K562 (cell line): ENCODE measurements around the gene DSG2. TPM values are rescaled to one million over a fixed set of nuclear protein-coding genes. Genes with fewer than 3 reads are reported as not detected.

Experiments used
- ATAC-seq: fragments of 200-7000 bp; cut with Tn5 transposase; 3 replicates; pipeline ENCODE4 v1.9.1; 2020; ENCODE audit warnings: moderate library complexity
- BruUV-seq: library from RNA; stranded (reverse); fragments of 400-500 nt; replicated peaks from 2 replicates; lab custom pipeline; 2021; lab: Mats Ljungman, UMichigan
- CTCF ChIA-PET: fragments of 300-600 bp; formaldehyde crosslinking; extraction: SDS; loops from one replicate; lab custom pipeline; 2021; ENCODE audit warnings: low intra/inter-chr PET ratio; lab: Yijun Ruan, JAX
- POLR2A ChIA-PET: fragments of 300-600, 350-650 bp; sonication (Branson Sonifier 250); formaldehyde crosslinking; extraction: SDS; loops from one replicate; lab custom pipeline; 2021; ENCODE audit warnings: antibody characterized with exemption, inconsistent platforms; lab: Yijun Ruan, JAX
- DNase-seq, 4 experiments: peaks; one replicate each; pipeline versions ENCODE4 v3.0.0 to v3.0.0-alpha.2; 2011 to 2018; ENCODE audit warnings: low spot score in 3 of 4, mixed read lengths in 3 of 4; ENCODE audit errors: extremely low read depth in 1 of 4
- FAIRE-seq: peaks from 2 replicates; lab custom pipeline; 2011; peaks lifted over from hg19 to GRCh38; lab: Jason Lieb, UNC
- H2AFZ ChIP-seq: 2 replicates; pipeline ENCODE4 v1.6.0; 2011; ENCODE audit warnings: low read depth, low read length, control low read depth, inconsistent platforms
- H3K27ac ChIP-seq: fragments of 200-600 bp; 3 replicates; pipeline ENCODE4 v1.8.0; 2011; ENCODE audit warnings: low read depth, mild to moderate bottlenecking, control low read depth, inconsistent platforms, low read length, moderate library complexity, mixed read lengths; ENCODE audit errors: extremely low read depth
- H3K27me3 ChIP-seq, 2 experiments: fragments of 300-600 bp in 1 of 2; 2 replicates in 1 of 2; 3 replicates in 1 of 2; pipeline versions ENCODE4 v1.6.0 to v1.8.0; 2011; ENCODE audit warnings: inconsistent platforms in 2 of 2, low read length in 2 of 2, mild to moderate bottlenecking in 1 of 2, mixed read lengths in 1 of 2, moderate library complexity in 1 of 2; ENCODE audit not compliant: control insufficient read depth in 2 of 2, insufficient read depth in 2 of 2
- H3K36me3 ChIP-seq: fragments of 300-600 bp; 3 replicates; pipeline ENCODE4 v1.8.0; 2011; ENCODE audit warnings: mild to moderate bottlenecking, low read length, inconsistent platforms; ENCODE audit not compliant: control insufficient read depth, insufficient read depth
- H3K4me1 ChIP-seq, 2 experiments: fragments of 200-600 bp in 1 of 2; replicated peaks in 1 of 2; 2 replicates in 1 of 2; 3 replicates in 1 of 2; pipeline versions ENCODE4 v1.5.1 to v1.8.0; 2011; ENCODE audit warnings: inconsistent platforms in 2 of 2, low read length in 2 of 2, mild to moderate bottlenecking in 1 of 2, mixed read lengths in 1 of 2, moderate library complexity in 1 of 2; ENCODE audit not compliant: control insufficient read depth in 2 of 2, insufficient read depth in 2 of 2
- H3K4me2 ChIP-seq: 2 replicates; pipeline ENCODE4 v1.6.1; 2011; ENCODE audit warnings: low read length, control low read depth, inconsistent platforms, mixed read lengths; ENCODE audit not compliant: insufficient read depth
- H3K4me3 ChIP-seq: fragments of 200-600 bp; sonication (generic), shearing (Covaris generic); 2 replicates; pipeline ENCODE4 v1.5.1; 2016; ENCODE audit warnings: control low read depth, inconsistent platforms
- H3K79me2 ChIP-seq: fragments of 200-600 bp; 3 replicates; pipeline ENCODE4 v1.8.0; 2011; ENCODE audit warnings: low read length, inconsistent platforms; ENCODE audit not compliant: control insufficient read depth, insufficient read depth
- H3K9ac ChIP-seq, 2 experiments: 2 replicates each; pipeline versions ENCODE4 v1.6.0 to v1.6.1; 2011; ENCODE audit warnings: low read depth in 2 of 2, low read length in 2 of 2, control low read depth in 1 of 2, inconsistent platforms in 1 of 2, mild to moderate bottlenecking in 1 of 2, mixed read lengths in 1 of 2; ENCODE audit not compliant: insufficient read depth in 1 of 2
- H3K9me1 ChIP-seq: one replicate; pipeline ENCODE4 v1.6.0; 2011; ENCODE audit warnings: inconsistent platforms, mild to moderate bottlenecking, low read length, moderate library complexity; ENCODE audit not compliant: control insufficient read depth, insufficient read depth
- H3K9me3 ChIP-seq: replicated peaks from 2 replicates; pipeline ENCODE4 v1.5.1; 2011; ENCODE audit warnings: low read depth, low read length, inconsistent platforms; ENCODE audit not compliant: control insufficient read depth, insufficient read depth
- H4K20me1 ChIP-seq: replicated peaks from 2 replicates; pipeline ENCODE4 v1.6.1; 2011; ENCODE audit warnings: low read length, inconsistent platforms, mixed read lengths; ENCODE audit not compliant: control insufficient read depth, insufficient read depth
- ARID2 ChIP-seq: fragments of 450-650 bp; IDR thresholded peaks from 2 replicates; pipeline ENCODE4 v1.6.1; 2017; ENCODE audit warnings: antibody characterized with exemption, mild to moderate bottlenecking
- BMI1 ChIP-seq: fragments of 150-350 bp; IDR thresholded peaks from 2 replicates; pipeline ENCODE4 v1.6.1; 2014; ENCODE audit warnings: low read length
- CBFA2T3 ChIP-seq: fragments of 450-650 bp; IDR thresholded peaks from 2 replicates; pipeline ENCODE4 v1.6.1; 2017
- GTF2B ChIP-seq: IDR thresholded peaks from 2 replicates; pipeline ENCODE4 v1.6.1; 2011; ENCODE audit not compliant: insufficient read length; ENCODE audit errors: extremely low read depth
- HDAC2 ChIP-seq: fragments of 450-650 bp; IDR thresholded peaks from 2 replicates; pipeline ENCODE4 v1.6.1; 2016; ENCODE audit warnings: mild to moderate bottlenecking
- KDM2B ChIP-seq: fragments of 250-450 bp; sonication (Bioruptor Pico); IDR thresholded peaks from 2 replicates; pipeline ENCODE4 v1.8.0; 2021; ENCODE audit warnings: mild to moderate bottlenecking, moderate library complexity
- MITF ChIP-seq: IDR thresholded peaks from 2 replicates; pipeline ENCODE4 v1.6.1; 2014; ENCODE audit warnings: antibody characterized with exemption
- RNF2 ChIP-seq: sonication (generic); IDR thresholded peaks from 2 replicates; pipeline ENCODE4 v1.6.1; 2016
- SIN3A ChIP-seq, 2 experiments: fragments of 150-350 bp in 1 of 2; IDR thresholded peaks; 2 replicates each; pipeline ENCODE4 v1.6.1; 2011 to 2016; ENCODE audit warnings: borderline replicate concordance in 2 of 2, low read depth in 2 of 2, low read length in 2 of 2, mild to moderate bottlenecking in 2 of 2, moderate library complexity in 2 of 2; ENCODE audit not compliant: control insufficient read depth in 1 of 2
- U2AF1 ChIP-seq: fragments of 200-400 bp; formaldehyde crosslinking; optimal IDR thresholded peaks from 2 replicates; pipeline ENCODE3; 2017; ENCODE audit warnings: mild to moderate bottlenecking, low read depth, low read length, moderate library complexity
- ZFP1 ChIP-seq: fragments of 450-650 bp; formaldehyde crosslinking; IDR thresholded peaks from 2 replicates; pipeline ENCODE4 v1.4.0; 2020; ENCODE audit warnings: mild to moderate bottlenecking, mixed read lengths
- ZNF184 ChIP-seq: sonication (generic); formaldehyde crosslinking; IDR thresholded peaks from 2 replicates; pipeline ENCODE4 v1.5.0; 2020; ENCODE audit warnings: missing genetic modification reagents
- ZNF445 ChIP-seq: fragments of 250-450 bp; sonication (Bioruptor Pico); IDR thresholded peaks from 2 replicates; pipeline ENCODE4 v1.4.0; 2020; ENCODE audit warnings: low read depth, mild to moderate bottlenecking, moderate library complexity
- ZNF766 ChIP-seq: fragments of 200-800 bp; sonication (Bioruptor generic); conservative IDR thresholded peaks from 2 replicates; pipeline ENCODE4 v1.6.1; 2016; ENCODE audit warnings: missing genetic modification characterization, missing compliant biosample characterization
- WGBS: fragments of 100-300 bp; shearing (Covaris generic); methylation state at CpG from one replicate; pipeline ENCODE4 v1.1.6; 2016; ENCODE audit warnings: low coverage, mixed read lengths; ENCODE audit not compliant: insufficient coverage; ENCODE audit errors: missing lambda C conversion rate; 5-methylcytosine and 5-hydroxymethylcytosine counted together
- in situ Hi-C: fragments of 300-500 bp; cut with MboI; formaldehyde crosslinking; loops from 4 replicates; pipeline ENCODE4 v1.15.0; 2018; ENCODE audit warnings: inconsistent platforms, mixed read lengths
- intact Hi-C: fragments of 100-400 bp; cut with micrococcal nuclease; formaldehyde crosslinking; loops from 2 replicates; pipeline ENCODE4 v1.14.2; 2022
- polyA plus RNA-seq, 8 experiments: library from polyadenylated mRNA; depleted of rRNA in 4 of 8; stranded (reverse) in 5 of 8; unstranded in 3 of 8; fragments of >200 nt; fragmentation: Nextera tagmentation in 2 of 8; fragmentation: Illumina TruSeq in 1 of 8; extraction: Ambion mirVana in 2 of 8; extraction: Trizol in 1 of 8; gene quantifications; 2 replicates each; pipeline versions ENCODE4 v1.2.1 to v1.2.3, GENCODE V29; 2011 to 2014; ENCODE audit warnings: inconsistent platforms in 1 of 8, missing spikeins in 1 of 8
- total RNA-seq, 7 experiments: library from RNA; depleted of rRNA in 6 of 7; stranded (reverse); fragments of >200 nt in 6 of 7; fragmentation: Illumina TruSeq in 2 of 7; extraction: Trizol in 2 of 7; gene quantifications; 2 replicates each; pipeline versions ENCODE4 v1.2.1 to v1.2.3, GENCODE V29; 2011 to 2021; ENCODE audit warnings: low replicate concordance in 1 of 7

DSG2 gene
- total and polyA plus RNA-seq, 9 of the 15 experiments (the other 6 are each of a cell fraction or from before 2014, with no cell fraction given): 16.9 to 68.6 (median 41.3) TPM

- TF ChIP-seq U2AF1: no peak
- TF ChIP-seq ZNF184 (CRISPR knock-in tag): no peak
- no peak for TF ChIP-seq RNF2
- TF ChIP-seq ZNF766 (CRISPR knock-in tag): no peak
- no peak for TF ChIP-seq SIN3A (IDR thresholded peaks at IDR 0.05; ENCODE audit: borderline replicate concordance in 2 of 2, control insufficient read depth in 1 of 2, low read depth in 2 of 2, low read length in 2 of 2)
- no peak for TF ChIP-seq ZFP1
These were observed 77.7 kb downstream of the DSG2 start (continued) for GRCh38 chr18:31575515-31576257.

- H3K27me3 ChIP-seq: peaks cover 8 to 13% of the 10 kb centered on the region in 2 experiments; a peak in 4 of 5 replicates
- intact Hi-C loops: no loop called here
- ChIA-PET CTCF (no interaction called here), POLR2A (interaction anchor here (0.8 to 1.0 kb wide), 2 partner anchors 11 to 52 kb away, joined by 3 read pairs; no protein-coding TSS in a partner anchor)
- no peaks in the 10 kb centered on the region for H3K4me1 ChIP-seq
- no peak overlapping the region for H3K27ac ChIP-seq
- peak; percentile 14; the same call in 1 of the 2 replicates for TF ChIP-seq CBFA2T3
- TF ChIP-seq ZNF445: no peak
- no peak for TF ChIP-seq BMI1
- no peak for TF ChIP-seq HDAC2
- TF ChIP-seq GTF2B: no peak
- no peak for TF ChIP-seq KDM2B (CRISPR knock-in tag)
- no peak for TF ChIP-seq MITF
- no peak for TF ChIP-seq ARID2
- TF ChIP-seq, all 486 proteins: peak for 1
- 2% methylated on average over 4 of the region's 4 CpGs for WGBS
- Histone ChIP-seq H3K4me2 (no peak overlapping the region), H3K9me3 (no peaks in the 10 kb centered on the region), H4K20me1 (no peaks in the 10 kb centered on the region), H2AFZ (no peak overlapping the region), H3K36me3 (no peaks in the 10 kb centered on the region), H3K9me1 (no peaks in the 10 kb centered on the region), H3K79me2 (no peaks in the 10 kb centered on the region), H3K4me3 (no peak overlapping the region), H3K9ac (no peak overlapping the region)
- BruUV-seq: no TSS peak
- FAIRE-seq (peak; percentile 54), ATAC-seq (no peak), DNase-seq (no peak)
- in situ Hi-C loops: no loop called here
These were observed 78.7 kb downstream of the DSG2 start for GRCh38 chr18:31576670-31577069.
